Naive B cell (primary cell): ENCODE measurements around the gene ALDH1A1. TPM values are rescaled to one million over a fixed set of nuclear protein-coding genes. Genes with fewer than 3 reads are reported as not detected.

Experiments used
- ATAC-seq, 2 donors: fragments of 150-1000 bp; cut with Tn5 transposase; 2 replicates each; pipeline ENCODE4 v1.10.0; 2021; ENCODE audit warnings: low read depth in 2 of 2, mild to moderate bottlenecking in 2 of 2, moderate library complexity in 2 of 2
- DNase-seq: peaks from one replicate; pipeline ENCODE4 v3.0.0; 2022
- H3K27ac Mint-ChIP-seq, 6 donors: one replicate each; pipeline ENCODE4 v1.8.0; 2020 to 2022; ENCODE audit warnings: mild to moderate bottlenecking in 6 of 6, mixed read lengths in 6 of 6, moderate library complexity in 5 of 6, inconsistent platforms in 2 of 6
- H3K27me3 Mint-ChIP-seq, 3 donors: one replicate each; pipeline ENCODE4 v1.8.0; 2021 to 2022; ENCODE audit warnings: mixed read lengths in 3 of 3, mild to moderate bottlenecking in 1 of 3
- H3K36me3 Mint-ChIP-seq, 2 donors: one replicate each; pipeline ENCODE4 v1.8.0; 2020 to 2022; ENCODE audit warnings: mixed read lengths in 2 of 2, inconsistent platforms in 1 of 2, mild to moderate bottlenecking in 1 of 2
- H3K4me1 Mint-ChIP-seq, 3 donors: one replicate each; pipeline ENCODE4 v1.8.0; 2020 to 2022; ENCODE audit warnings: mixed read lengths in 3 of 3, inconsistent platforms in 1 of 3, mild to moderate bottlenecking in 1 of 3, moderate library complexity in 1 of 3
- H3K4me3 Mint-ChIP-seq, 8 donors: one replicate each; pipeline ENCODE4 v1.8.0; 2020 to 2022; ENCODE audit warnings: mild to moderate bottlenecking in 8 of 8, mixed read lengths in 8 of 8, moderate library complexity in 8 of 8, inconsistent platforms in 2 of 8
- H3K9me3 Mint-ChIP-seq, 7 donors: one replicate each; pipeline ENCODE4 v1.8.0; 2020 to 2022; ENCODE audit warnings: mixed read lengths in 7 of 7, mild to moderate bottlenecking in 5 of 7, inconsistent platforms in 2 of 7, moderate library complexity in 1 of 7
- polyA plus RNA-seq, 6 donors: library from polyadenylated mRNA; unstranded; fragments of 300-500 nt; fragmentation: Illumina TruSeq; gene quantifications; one replicate each; pipeline ENCODE4 v1.2.3, GENCODE V29; 2021; ENCODE audit warnings: low read depth in 6 of 6

ALDH1A1 gene
- polyA plus RNA-seq, 6 donors from 2014 or later: 0.73 to 1.2 (median 0.90) TPM; not detected in 1

GRCh38 chr9:72898784-72899733 lies 53.8 kb downstream of the ALDH1A1 start:
- Mint-ChIP-seq H3K4me3 (no peak overlapping the region), H3K27me3 (no peaks in the 10 kb centered on the region), H3K36me3 (no peaks in the 10 kb centered on the region), H3K27ac (no peak overlapping the region), H3K9me3 (no peaks in the 10 kb centered on the region), H3K4me1 (no peaks in the 10 kb centered on the region)
- DNase-seq (no peak), ATAC-seq (no peak)

GRCh38 chr9:72898360-72898759 lies 54.5 kb downstream of the ALDH1A1 start:
- Mint-ChIP-seq H3K4me3 (no peak overlapping the region), H3K9me3 (no peaks in the 10 kb centered on the region), H3K4me1 (no peaks in the 10 kb centered on the region), H3K27me3 (no peaks in the 10 kb centered on the region), H3K27ac (no peak overlapping the region), H3K36me3 (no peaks in the 10 kb centered on the region)
- no peak for DNase-seq
- ATAC-seq: no peak

GRCh38 chr9:72897069-72897649 lies 55.7 kb downstream of the ALDH1A1 start:
- ATAC-seq: no peak

GRCh38 chr9:72896439-72896838 lies 56.4 kb downstream of the ALDH1A1 start:
- Mint-ChIP-seq H3K36me3 (no peaks in the 10 kb centered on the region), H3K4me3 (no peak overlapping the region), H3K4me1 (no peaks in the 10 kb centered on the region), H3K9me3 (no peaks in the 10 kb centered on the region), H3K27ac (no peak overlapping the region), H3K27me3 (no peaks in the 10 kb centered on the region)
- DNase-seq: no peak
- no peak for ATAC-seq

More at GRCh38 chr9:72897069-72897649, 55.7 kb downstream of the ALDH1A1 start:
- DNase-seq: no peak
- Mint-ChIP-seq H3K9me3 (no peaks in the 10 kb centered on the region), H3K4me1 (no peaks in the 10 kb centered on the region), H3K27me3 (no peaks in the 10 kb centered on the region), H3K4me3 (peak overlapping the region in 1 of 8 donors; percentile 60), H3K27ac (no peak overlapping the region), H3K36me3 (no peaks in the 10 kb centered on the region)

- no peak overlapping the region for H3K27ac Mint-ChIP-seq
- H3K4me3 Mint-ChIP-seq: no peak overlapping the region
- no peaks in the 10 kb centered on the region for H3K27me3 Mint-ChIP-seq
- ATAC-seq (no peak), DNase-seq (no peak)
- H3K4me1 Mint-ChIP-seq: no peaks in the 10 kb centered on the region
- no peaks in the 10 kb centered on the region for H3K9me3 Mint-ChIP-seq
- H3K36me3 Mint-ChIP-seq: no peaks in the 10 kb centered on the region
Observed at GRCh38 chr9:72895122-72895521, 57.7 kb downstream of the ALDH1A1 start.

GRCh38 chr9:72894342-72894741 lies 58.5 kb downstream of the ALDH1A1 start:
- H3K9me3 Mint-ChIP-seq: no peaks in the 10 kb centered on the region
- H3K4me1 Mint-ChIP-seq: no peaks in the 10 kb centered on the region
- H3K27me3 Mint-ChIP-seq: peaks cover 0 to 6% (median 0%) of the 10 kb centered on the region in 3 donors
- no peak overlapping the region for H3K27ac Mint-ChIP-seq
- DNase-seq (no peak), ATAC-seq (no peak)
- H3K36me3 Mint-ChIP-seq: no peaks in the 10 kb centered on the region
- no peak overlapping the region for H3K4me3 Mint-ChIP-seq

GRCh38 chr9:72893437-72893836 lies 59.4 kb downstream of the ALDH1A1 start:
- no peaks in the 10 kb centered on the region for H3K4me1 Mint-ChIP-seq
- H3K9me3 Mint-ChIP-seq: no peaks in the 10 kb centered on the region
- H3K27me3 Mint-ChIP-seq: peaks cover 0 to 7% (median 0%) of the 10 kb centered on the region in 3 donors
- no peak for DNase-seq
- H3K4me3 Mint-ChIP-seq: no peak overlapping the region
- no peak overlapping the region for H3K27ac Mint-ChIP-seq
- H3K36me3 Mint-ChIP-seq: no peaks in the 10 kb centered on the region
- ATAC-seq: no peak

- Mint-ChIP-seq H3K9me3 (peaks cover 0 to 8% (median 0%) of the 10 kb centered on the region in 7 donors), H3K36me3 (no peaks in the 10 kb centered on the region), H3K4me1 (no peaks in the 10 kb centered on the region), H3K27ac (no peak overlapping the region), H3K27me3 (peaks cover 0 to 7% (median 0%) of the 10 kb centered on the region in 3 donors), H3K4me3 (no peak overlapping the region)
- DNase-seq (no peak), ATAC-seq (no peak)
Observed at GRCh38 chr9:72891043-72891442, 61.8 kb downstream of the ALDH1A1 start.

GRCh38 chr9:72888943-72889342 lies 63.9 kb downstream of the ALDH1A1 start:
- DNase-seq: no peak
- no peaks in the 10 kb centered on the region for H3K4me1 Mint-ChIP-seq
- H3K27me3 Mint-ChIP-seq: peaks cover 0 to 7% (median 0%) of the 10 kb centered on the region in 3 donors
- H3K9me3 Mint-ChIP-seq: peaks cover 0 to 8% (median 0%) of the 10 kb centered on the region in 7 donors
- H3K27ac Mint-ChIP-seq: no peak overlapping the region
- no peak for ATAC-seq
- no peak overlapping the region for H3K4me3 Mint-ChIP-seq
- H3K36me3 Mint-ChIP-seq: no peaks in the 10 kb centered on the region

GRCh38 chr9:72888067-72888466 lies 64.8 kb downstream of the ALDH1A1 start:
- DNase-seq (no peak), ATAC-seq (no peak)
- Mint-ChIP-seq H3K27me3 (peaks cover 0 to 7% (median 0%) of the 10 kb centered on the region in 3 donors), H3K4me1 (no peaks in the 10 kb centered on the region), H3K27ac (no peak overlapping the region), H3K4me3 (no peak overlapping the region), H3K9me3 (peaks cover 0 to 8% (median 0%) of the 10 kb centered on the region in 7 donors), H3K36me3 (no peaks in the 10 kb centered on the region)

- H3K27me3 Mint-ChIP-seq: peaks cover 0 to 7% (median 0%) of the 10 kb centered on the region in 3 donors
- no peak overlapping the region for H3K4me3 Mint-ChIP-seq
- peaks cover 0 to 8% (median 0%) of the 10 kb centered on the region in 7 donors for H3K9me3 Mint-ChIP-seq
- DNase-seq (no peak), ATAC-seq (no peak)
- no peaks in the 10 kb centered on the region for H3K36me3 Mint-ChIP-seq
- no peak overlapping the region for H3K27ac Mint-ChIP-seq
- H3K4me1 Mint-ChIP-seq: no peaks in the 10 kb centered on the region
Observed at GRCh38 chr9:72886386-72886785, 66.5 kb downstream of the ALDH1A1 start.

- Mint-ChIP-seq H3K4me3 (no peak overlapping the region), H3K9me3 (peaks cover 0 to 8% (median 0%) of the 10 kb centered on the region in 7 donors)
- no peak for DNase-seq
Observed at GRCh38 chr9:72884508-72884907, 68.3 kb downstream of the ALDH1A1 start.

GRCh38 chr9:72883875-72884274 lies 69.0 kb downstream of the ALDH1A1 start:
- H3K9me3 Mint-ChIP-seq: peaks cover 0 to 8% (median 0%) of the 10 kb centered on the region in 7 donors
- no peaks in the 10 kb centered on the region for H3K27me3 Mint-ChIP-seq
- no peaks in the 10 kb centered on the region for H3K36me3 Mint-ChIP-seq
- no peak for ATAC-seq
- no peak for DNase-seq
- no peak overlapping the region for H3K4me3 Mint-ChIP-seq
- H3K27ac Mint-ChIP-seq: no peak overlapping the region
- no peaks in the 10 kb centered on the region for H3K4me1 Mint-ChIP-seq

More at GRCh38 chr9:72884508-72884907, 68.3 kb downstream of the ALDH1A1 start:
- no peaks in the 10 kb centered on the region for H3K36me3 Mint-ChIP-seq
- H3K27me3 Mint-ChIP-seq: peaks cover 0 to 2% (median 0%) of the 10 kb centered on the region in 3 donors
- H3K4me1 Mint-ChIP-seq: no peaks in the 10 kb centered on the region
- no peak for ATAC-seq
- H3K27ac Mint-ChIP-seq: no peak overlapping the region
